ENCODE results near the gene TENT4A.

DNA sequence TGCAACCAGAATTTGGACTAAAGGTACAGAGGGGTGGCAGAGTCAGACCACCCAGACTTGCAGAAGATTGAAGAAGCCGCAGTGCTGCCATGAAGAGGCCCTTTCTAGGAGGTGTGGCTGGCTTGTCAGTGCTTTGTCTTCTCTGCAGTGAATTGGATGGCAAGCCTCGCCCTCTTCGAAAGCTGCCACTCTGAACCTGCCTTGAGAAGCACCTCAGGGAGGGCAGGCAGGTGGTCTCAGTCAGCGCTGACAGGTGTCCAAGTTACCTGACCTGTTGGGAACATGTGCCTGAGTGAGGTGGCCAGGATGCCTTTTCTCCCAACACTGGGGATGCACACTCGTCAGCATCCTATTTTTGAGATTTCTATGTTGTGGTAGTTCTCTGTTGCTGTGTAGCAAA lies 6.2 kb downstream of the TENT4A start:
- TF ChIP-seq, protein P1, sequence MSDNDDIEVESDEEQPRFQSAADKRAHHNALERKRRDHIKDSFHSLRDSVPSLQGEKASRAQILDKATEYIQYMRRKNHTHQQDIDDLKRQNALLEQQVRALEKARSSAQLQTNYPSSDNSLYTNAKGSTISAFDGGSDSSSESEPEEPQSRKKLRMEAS (CRISPR knock-in tag; IDR thresholded peaks at IDR 0.05), result no peak
- TF ChIP-seq GTF2I (CRISPR knock-in tag; conservative IDR thresholded peaks at IDR 0.05), result no peak
- TF ChIP-seq, protein P2, sequence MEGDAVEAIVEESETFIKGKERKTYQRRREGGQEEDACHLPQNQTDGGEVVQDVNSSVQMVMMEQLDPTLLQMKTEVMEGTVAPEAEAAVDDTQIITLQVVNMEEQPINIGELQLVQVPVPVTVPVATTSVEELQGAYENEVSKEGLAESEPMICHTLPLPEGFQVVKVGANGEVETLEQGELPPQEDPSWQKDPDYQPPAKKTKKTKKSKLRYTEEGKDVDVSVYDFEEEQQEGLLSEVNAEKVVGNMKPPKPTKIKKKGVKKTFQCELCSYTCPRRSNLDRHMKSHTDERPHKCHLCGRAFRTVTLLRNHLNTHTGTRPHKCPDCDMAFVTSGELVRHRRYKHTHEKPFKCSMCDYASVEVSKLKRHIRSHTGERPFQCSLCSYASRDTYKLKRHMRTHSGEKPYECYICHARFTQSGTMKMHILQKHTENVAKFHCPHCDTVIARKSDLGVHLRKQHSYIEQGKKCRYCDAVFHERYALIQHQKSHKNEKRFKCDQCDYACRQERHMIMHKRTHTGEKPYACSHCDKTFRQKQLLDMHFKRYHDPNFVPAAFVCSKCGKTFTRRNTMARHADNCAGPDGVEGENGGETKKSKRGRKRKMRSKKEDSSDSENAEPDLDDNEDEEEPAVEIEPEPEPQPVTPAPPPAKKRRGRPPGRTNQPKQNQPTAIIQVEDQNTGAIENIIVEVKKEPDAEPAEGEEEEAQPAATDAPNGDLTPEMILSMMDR (IDR thresholded peaks at IDR 0.05), result no peak
- no peak for TF ChIP-seq ZNF121 (CRISPR knock-in tag; IDR thresholded peaks at IDR 0.05)
- no peak for TF ChIP-seq GRHL2 (CRISPR knock-in tag; IDR thresholded peaks at IDR 0.05; ENCODE audit: insufficient replicate concordance, severe bottlenecking)

All from WTC11 (cell line).